IMR-90 (cell line): ENCODE data around the gene PCP4. TPM values are rescaled to one million over a fixed set of nuclear protein-coding genes. Genes with fewer than 3 reads are reported as not detected.

ENCODE experiments used
- ATAC-seq: fragments of 200-7000 bp; cut with Tn5 transposase; 2 replicates; pipeline ENCODE4 v1.9.1; 2020; ENCODE audit warnings: low read depth, mild to moderate bottlenecking, moderate library complexity
- BruUV-seq: library from RNA; stranded (reverse); fragments of 400-500 nt; replicated peaks from 2 replicates; lab custom pipeline; 2021; lab: Mats Ljungman, UMichigan
- CTCF ChIA-PET: fragments of 300-600 bp; formaldehyde crosslinking; extraction: SDS; loops from one replicate; lab custom pipeline; 2021; ENCODE audit warnings: antibody characterized with exemption; lab: Yijun Ruan, JAX
- POLR2A ChIA-PET: fragments of 300-600 bp; sonication (Branson Sonifier 250); formaldehyde crosslinking; loops from one replicate; lab custom pipeline; 2022; ENCODE audit warnings: antibody characterized with exemption; ENCODE audit not compliant: unreplicated experiment; lab: Charles Lee
- DNase-seq: peaks from one replicate; pipeline ENCODE4 v3.0.0; 2013
- H2AFZ ChIP-seq: replicated peaks from 2 replicates; pipeline ENCODE3; 2013; ENCODE audit warnings: low read length, mild to moderate bottlenecking; ENCODE audit not compliant: poor library complexity
- H2AK5ac ChIP-seq: 2 replicates; pipeline ENCODE4 v1.6.1; 2013; ENCODE audit warnings: low read depth, low read length, inconsistent platforms
- H2AK9ac ChIP-seq: replicated peaks from 2 replicates; pipeline ENCODE3; 2013; ENCODE audit warnings: mild to moderate bottlenecking, low read depth, low read length, moderate library complexity; ENCODE audit not compliant: poor library complexity
- H2BK120ac ChIP-seq: 2 replicates; pipeline ENCODE4 v1.6.1; 2013; ENCODE audit warnings: low read depth, low read length, inconsistent platforms
- H2BK15ac ChIP-seq: 3 replicates; pipeline ENCODE4 v1.6.1; 2013; ENCODE audit warnings: low read depth, low read length, inconsistent platforms
- H2BK20ac ChIP-seq: 2 replicates; pipeline ENCODE4 v1.6.1; 2013; ENCODE audit warnings: low read depth, mild to moderate bottlenecking, inconsistent platforms, low read length, moderate library complexity
- H2BK5ac ChIP-seq: 2 replicates; pipeline ENCODE4 v1.6.1; 2013; ENCODE audit warnings: mild to moderate bottlenecking, low read depth, low read length, inconsistent platforms; ENCODE audit not compliant: poor library complexity, severe bottlenecking
- H3K14ac ChIP-seq: replicated peaks from 2 replicates; pipeline ENCODE4 v1.6.1; 2013; ENCODE audit warnings: low read depth, low read length, inconsistent platforms
- H3K18ac ChIP-seq: 2 replicates; pipeline ENCODE4 v1.6.1; 2013; ENCODE audit warnings: low read depth, low read length, control low read depth
- H3K23ac ChIP-seq: 2 replicates; pipeline ENCODE4 v1.6.1; 2013; ENCODE audit warnings: low read depth, low read length, inconsistent platforms
- H3K27ac ChIP-seq: 2 replicates; pipeline ENCODE4 v1.5.1; 2013; ENCODE audit warnings: mild to moderate bottlenecking, control low read depth, low read length; ENCODE audit not compliant: insufficient read depth
- H3K27me3 ChIP-seq: 2 replicates; pipeline ENCODE4 v1.6.1; 2013; ENCODE audit warnings: low read length; ENCODE audit not compliant: control insufficient read depth, insufficient read depth
- H3K36me3 ChIP-seq: 2 replicates; pipeline ENCODE4 v1.6.1; 2013; ENCODE audit warnings: low read length, mixed read lengths; ENCODE audit not compliant: control insufficient read depth, insufficient read depth
- H3K4ac ChIP-seq: 2 replicates; pipeline ENCODE4 v1.6.1; 2013; ENCODE audit warnings: low read depth, low read length, inconsistent platforms
- H3K4me1 ChIP-seq: 2 replicates; pipeline ENCODE4 v1.6.1; 2013; ENCODE audit warnings: low read length, mixed read lengths; ENCODE audit not compliant: control insufficient read depth, insufficient read depth
- H3K4me2 ChIP-seq: 2 replicates; pipeline ENCODE4 v1.6.1; 2013; ENCODE audit warnings: low read depth, mild to moderate bottlenecking, control low read depth, low read length, moderate library complexity
- H3K4me3 ChIP-seq: 2 replicates; pipeline ENCODE4 v1.5.1; 2013; ENCODE audit warnings: low read depth, mild to moderate bottlenecking, control low read depth, low read length, moderate library complexity; ENCODE audit not compliant: insufficient read depth
- H3K56ac ChIP-seq: 2 replicates; pipeline ENCODE4 v1.6.1; 2013; ENCODE audit warnings: low read length, inconsistent platforms; ENCODE audit not compliant: insufficient read depth; ENCODE audit errors: extremely low read depth
- H3K79me1 ChIP-seq, 2 experiments: 2 replicates each; pipeline ENCODE4 v1.6.1; 2013; ENCODE audit warnings: low read length in 2 of 2, inconsistent platforms in 1 of 2, low read depth in 1 of 2
- H3K9ac ChIP-seq: 2 replicates; pipeline ENCODE4 v1.6.1; 2013; ENCODE audit warnings: low read depth, low read length, control low read depth
- H3K9me1 ChIP-seq: 2 replicates; pipeline ENCODE4 v1.6.1; 2013; ENCODE audit warnings: low read length, inconsistent platforms; ENCODE audit not compliant: insufficient read depth
- H3K9me3 ChIP-seq: 2 replicates; pipeline ENCODE4 v1.6.1; 2013; ENCODE audit warnings: low read length; ENCODE audit not compliant: control insufficient read depth, insufficient read depth
- H4K20me1 ChIP-seq: 2 replicates; pipeline ENCODE4 v1.6.1; 2013; ENCODE audit warnings: low read length, inconsistent platforms; ENCODE audit not compliant: insufficient read depth
- H4K5ac ChIP-seq: 2 replicates; pipeline ENCODE4 v1.6.1; 2013; ENCODE audit warnings: mild to moderate bottlenecking, low read depth, low read length, control low read depth
- H4K8ac ChIP-seq, 2 experiments: 2 replicates each; pipeline ENCODE4 v1.6.1; 2013; ENCODE audit warnings: low read depth in 2 of 2, low read length in 2 of 2, control low read depth in 1 of 2, inconsistent platforms in 1 of 2
- H4K91ac ChIP-seq: 2 replicates; pipeline ENCODE4 v1.6.1; 2013; ENCODE audit warnings: low read depth, low read length, inconsistent platforms; ENCODE audit not compliant: insufficient read depth
- BHLHE40 ChIP-seq: fragments of 150-350 bp; IDR thresholded peaks from 2 replicates; pipeline ENCODE4 v1.6.1; 2016; ENCODE audit warnings: mild to moderate bottlenecking, low read depth, low read length
- CEBPB ChIP-seq: IDR thresholded peaks from 2 replicates; pipeline ENCODE4 v1.6.1; 2012; ENCODE audit warnings: low read depth, low read length, improper control_type of control experiment
- CHD1 ChIP-seq: IDR thresholded peaks from 2 replicates; pipeline ENCODE4 v1.6.1; 2012; ENCODE audit warnings: low read depth, low read length, improper control_type of control experiment
- CTCF ChIP-seq: conservative IDR thresholded peaks from 2 replicates; pipeline ENCODE4 v1.5.1; 2012; ENCODE audit warnings: mild to moderate bottlenecking, low read depth, low read length, improper control_type of control experiment
- ELK1 ChIP-seq: fragments of 150-350 bp; IDR thresholded peaks from 2 replicates; pipeline ENCODE4 v1.6.1; 2016; ENCODE audit warnings: low read depth, mild to moderate bottlenecking, low read length, moderate library complexity, borderline replicate concordance
- FOS ChIP-seq: fragments of 150-350 bp; IDR thresholded peaks from 2 replicates; pipeline ENCODE4 v1.6.1; 2016; ENCODE audit warnings: low read depth, low read length
- MAFK ChIP-seq: IDR thresholded peaks from 2 replicates; pipeline ENCODE4 v1.6.1; 2012; ENCODE audit warnings: low read depth, low read length, improper control_type of control experiment
- MAZ ChIP-seq: IDR thresholded peaks from 2 replicates; pipeline ENCODE4 v1.6.1; 2012; ENCODE audit warnings: low read depth, mild to moderate bottlenecking, low read length, improper control_type of control experiment, moderate library complexity, borderline replicate concordance
- MXI1 ChIP-seq: IDR thresholded peaks from 2 replicates; pipeline ENCODE4 v1.6.1; 2012; ENCODE audit warnings: low read depth, mild to moderate bottlenecking, low read length, moderate library complexity, borderline replicate concordance
- NFE2L2 ChIP-seq: fragments of 150-350 bp; IDR thresholded peaks from 2 replicates; pipeline ENCODE4 v1.6.1; 2016; ENCODE audit warnings: low read depth, mild to moderate bottlenecking, low read length
- POLR2A ChIP-seq: IDR thresholded peaks from 2 replicates; pipeline ENCODE4 v1.6.1; 2012; ENCODE audit warnings: mild to moderate bottlenecking, low read depth, low read length
- RAD21 ChIP-seq: IDR thresholded peaks from 2 replicates; pipeline ENCODE4 v1.6.1; 2012; ENCODE audit warnings: low read length, improper control_type of control experiment
- RCOR1 ChIP-seq: IDR thresholded peaks from 2 replicates; pipeline ENCODE4 v1.6.1; 2012; ENCODE audit warnings: mild to moderate bottlenecking, low read length, improper control_type of control experiment; ENCODE audit not compliant: insufficient replicate concordance
- RFX5 ChIP-seq: IDR thresholded peaks from 2 replicates; pipeline ENCODE4 v1.8.0; 2012; ENCODE audit warnings: low read depth, mild to moderate bottlenecking, low read length, moderate library complexity
- SMC3 ChIP-seq: fragments of 150-350 bp; IDR thresholded peaks from 2 replicates; pipeline ENCODE4 v1.6.1; 2016; ENCODE audit warnings: low read depth, mild to moderate bottlenecking, antibody characterized with exemption, low read length, moderate library complexity
- WGBS, 2 experiments: methylation state at CpG; one replicate each; pipeline versions ENCODE4 v1.1.5 to v1.1.7; 2013; ENCODE audit warnings: missing lambda C conversion rate in 2 of 2; ENCODE audit not compliant: insufficient read length in 1 of 2; ENCODE audit errors: extremely low coverage in 2 of 2; 5-methylcytosine and 5-hydroxymethylcytosine counted together
- dilution Hi-C: fragments of 300-500 bp; cut with HindIII; formaldehyde crosslinking; loops from one replicate; pipeline ENCODE4 v1.14.3; 2018; ENCODE audit warnings: low sequenced_read_pairs; ENCODE audit not compliant: unreplicated experiment
- in situ Hi-C: fragments of 300-500 bp; cut with MboI; formaldehyde crosslinking; loops from 3 replicates; pipeline ENCODE4 v1.14.3; 2019; ENCODE audit warnings: low sequenced_read_pairs, inconsistent platforms, mixed read lengths
- intact Hi-C: fragments of 100-400 bp; cut with micrococcal nuclease; formaldehyde crosslinking; loops from 2 replicates; pipeline ENCODE4 v1.10.0; 2022
- polyA plus RNA-seq, 3 experiments: library from polyadenylated mRNA; depleted of rRNA; stranded (reverse); fragments of >200 nt; gene quantifications; 2 replicates each; pipeline ENCODE4 v1.2.3, GENCODE V29; 2012; ENCODE audit warnings: low replicate concordance in 1 of 3
- total RNA-seq: library from RNA; depleted of rRNA; stranded (reverse); fragments of >200 nt; gene quantifications from 2 replicates; pipeline ENCODE4 v1.2.3, GENCODE V29; 2012
- TF ChIP-seq, protein P1 (sequence below): fragments of 150-350 bp; IDR thresholded peaks from 2 replicates; pipeline ENCODE4 v1.6.1; 2017; ENCODE audit warnings: mild to moderate bottlenecking, antibody characterized with exemption, low read length, low read depth

Gene PCP4
- total and polyA plus RNA-seq, 2 of the 4 experiments (the other 2 are of a cell fraction), result not detected

GRCh38 chr21:39854572-39854971, 12.7 kb upstream of the PCP4 start:
- no peak overlapping the region for H2AFZ ChIP-seq
- BruUV-seq, result no TSS peak
- H2BK20ac ChIP-seq, result no peak overlapping the region
- no peak overlapping the region for H3K4ac ChIP-seq
- H3K56ac ChIP-seq, result no peak overlapping the region
- no peak overlapping the region for H3K23ac ChIP-seq
- H3K4me2 ChIP-seq, result no peak overlapping the region
- dilution Hi-C loops (no loop called here), intact Hi-C loops (no loop called here), in situ Hi-C loops (no loop called here)
- TF ChIP-seq CEBPB, result no peak
- TF ChIP-seq FOS, result no peak
- no peak for TF ChIP-seq RAD21
- TF ChIP-seq POLR2A, result no peak
- no peak for TF ChIP-seq MAFK
- TF ChIP-seq MAZ, result no peak
- no peak for TF ChIP-seq CTCF
- TF ChIP-seq MXI1, result no peak
- no peak for TF ChIP-seq RCOR1
- TF ChIP-seq NFE2L2, result no peak
- TF ChIP-seq CHD1, result no peak
- no peak for TF ChIP-seq SMC3
- TF ChIP-seq BHLHE40, result no peak
- TF ChIP-seq ELK1, result no peak
- TF ChIP-seq RFX5, result no peak
- TF ChIP-seq, protein P1, sequence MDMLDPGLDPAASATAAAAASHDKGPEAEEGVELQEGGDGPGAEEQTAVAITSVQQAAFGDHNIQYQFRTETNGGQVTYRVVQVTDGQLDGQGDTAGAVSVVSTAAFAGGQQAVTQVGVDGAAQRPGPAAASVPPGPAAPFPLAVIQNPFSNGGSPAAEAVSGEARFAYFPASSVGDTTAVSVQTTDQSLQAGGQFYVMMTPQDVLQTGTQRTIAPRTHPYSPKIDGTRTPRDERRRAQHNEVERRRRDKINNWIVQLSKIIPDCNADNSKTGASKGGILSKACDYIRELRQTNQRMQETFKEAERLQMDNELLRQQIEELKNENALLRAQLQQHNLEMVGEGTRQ, result no peak
- H3K4me3 ChIP-seq, result no peak overlapping the region
- no peak overlapping the region for H2AK5ac ChIP-seq
- POLR2A ChIA-PET, result no interaction called here
- H4K8ac ChIP-seq, result no peak overlapping the region
- no peak for ATAC-seq
- H4K20me1 ChIP-seq, result no peaks in the 10 kb centered on the region
- no peaks in the 10 kb centered on the region for H3K9me1 ChIP-seq
- no peak overlapping the region for H3K14ac ChIP-seq
- no peak overlapping the region for H3K27ac ChIP-seq
- H2BK5ac ChIP-seq, result no peak overlapping the region
- H2BK15ac ChIP-seq, result no peak overlapping the region
- no peaks in the 10 kb centered on the region for H3K79me1 ChIP-seq
- no peaks in the 10 kb centered on the region for H3K36me3 ChIP-seq
- WGBS, 2 experiments, result 38% methylated on average over 3 of the region's 6 CpGs; no CpG with 5 or more reads in 1 of the 2 experiments
- H4K5ac ChIP-seq, result no peak overlapping the region
- no peak overlapping the region for H2AK9ac ChIP-seq
- H3K9ac ChIP-seq, result no peak overlapping the region
- H3K27me3 ChIP-seq, result no peaks in the 10 kb centered on the region
- no peak overlapping the region for H4K91ac ChIP-seq
- no peak overlapping the region for H3K18ac ChIP-seq
- no peak for DNase-seq
- peaks cover 37% of the 10 kb centered on the region for H3K9me3 ChIP-seq
- no peak overlapping the region for H2BK120ac ChIP-seq
- H3K4me1 ChIP-seq, result no peaks in the 10 kb centered on the region
- CTCF ChIA-PET, result no interaction called here
